KMS-11 (cell line): ENCODE measurements around the gene MAST4.

ENCODE experiments used
- H2AFZ ChIP-seq: fragments of 200-600 bp; sonication (generic); 2 replicates; pipeline ENCODE4 v1.6.1; 2016; ENCODE audit warnings: antibody characterized with exemption, mixed run types, low read depth
- H3K27ac ChIP-seq: fragments of 200-600 bp; sonication (generic); 2 replicates; pipeline ENCODE4 v1.6.1; 2016; ENCODE audit warnings: mild to moderate bottlenecking, mixed run types
- H3K27me3 ChIP-seq: fragments of 200-600 bp; sonication (generic); 2 replicates; pipeline ENCODE4 v1.6.1; 2017; ENCODE audit warnings: mild to moderate bottlenecking, low read depth, mixed run types, moderate library complexity; ENCODE audit not compliant: insufficient read depth
- H3K36me3 ChIP-seq: fragments of 200-600 bp; sonication (generic); 2 replicates; pipeline ENCODE4 v1.6.1; 2017; ENCODE audit warnings: mild to moderate bottlenecking, mixed run types; ENCODE audit not compliant: insufficient read depth
- H3K4me1 ChIP-seq: fragments of 200-600 bp; sonication (generic); 2 replicates; pipeline ENCODE4 v1.6.1; 2016; ENCODE audit warnings: mild to moderate bottlenecking, low read depth, mixed run types; ENCODE audit not compliant: poor library complexity, severe bottlenecking
- H3K4me2 ChIP-seq: fragments of 200-600 bp; sonication (generic); 2 replicates; pipeline ENCODE4 v1.7.0; 2016; ENCODE audit warnings: mild to moderate bottlenecking, mixed run types
- H3K4me3 ChIP-seq: fragments of 200-600 bp; sonication (generic); IDR thresholded peaks from 2 replicates; pipeline ENCODE4 v1.6.1; 2017; ENCODE audit warnings: low read depth, low read length, mixed read lengths; ENCODE audit not compliant: insufficient read depth
- H3K79me2 ChIP-seq: fragments of 200-600 bp; sonication (generic); 2 replicates; pipeline ENCODE4 v1.6.1; 2016; ENCODE audit warnings: low read depth, mixed run types; ENCODE audit not compliant: insufficient read depth
- H3K9ac ChIP-seq: fragments of 200-600 bp; sonication (generic); 2 replicates; pipeline ENCODE4 v1.6.1; 2016; ENCODE audit warnings: mild to moderate bottlenecking, mixed run types
- H4K20me1 ChIP-seq: fragments of 200-600 bp; sonication (generic); 2 replicates; pipeline ENCODE4 v1.6.1; 2016; ENCODE audit warnings: mild to moderate bottlenecking, mixed run types; ENCODE audit not compliant: insufficient read depth
- CTCF ChIP-seq: fragments of 200-600 bp; sonication (generic); conservative IDR thresholded peaks from 2 replicates; pipeline ENCODE4 v1.6.1; 2017; ENCODE audit warnings: low read depth, mild to moderate bottlenecking, antibody characterized with exemption, low read length, moderate library complexity, mixed read lengths

The MAST4 gene

DNA sequence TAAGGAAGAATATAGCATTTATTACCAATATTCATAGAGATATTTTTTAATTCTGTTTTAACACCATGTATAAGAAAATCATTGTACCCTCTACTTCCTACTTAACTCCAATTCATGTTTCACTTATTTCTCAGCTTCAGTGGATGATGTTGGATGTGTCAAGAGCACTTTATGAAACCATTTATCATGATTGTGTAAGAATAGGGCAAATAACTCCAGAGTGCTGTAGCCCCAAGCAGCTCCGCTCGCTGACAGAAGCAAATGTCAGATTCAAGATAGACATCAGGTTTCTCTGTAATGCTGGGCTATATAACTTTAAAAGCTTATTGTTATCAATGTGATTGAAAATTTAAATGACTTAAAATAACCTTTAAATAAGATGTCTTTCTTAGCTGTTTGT is 50.4 kb downstream of the MAST4 start:
- H3K4me3 ChIP-seq, result no peak overlapping the region
- H3K4me1 ChIP-seq, result peaks cover 11% of the 10 kb centered on the region
- no peak for TF ChIP-seq CTCF
- H3K27ac ChIP-seq, result no peak overlapping the region
- no peaks in the 10 kb centered on the region for H3K36me3 ChIP-seq
- no peaks in the 10 kb centered on the region for H4K20me1 ChIP-seq
- no peak overlapping the region for H2AFZ ChIP-seq
- no peak overlapping the region for H3K4me2 ChIP-seq
- H3K27me3 ChIP-seq, result no peaks in the 10 kb centered on the region
- no peaks in the 10 kb centered on the region for H3K79me2 ChIP-seq
- no peak overlapping the region for H3K9ac ChIP-seq

DNA sequence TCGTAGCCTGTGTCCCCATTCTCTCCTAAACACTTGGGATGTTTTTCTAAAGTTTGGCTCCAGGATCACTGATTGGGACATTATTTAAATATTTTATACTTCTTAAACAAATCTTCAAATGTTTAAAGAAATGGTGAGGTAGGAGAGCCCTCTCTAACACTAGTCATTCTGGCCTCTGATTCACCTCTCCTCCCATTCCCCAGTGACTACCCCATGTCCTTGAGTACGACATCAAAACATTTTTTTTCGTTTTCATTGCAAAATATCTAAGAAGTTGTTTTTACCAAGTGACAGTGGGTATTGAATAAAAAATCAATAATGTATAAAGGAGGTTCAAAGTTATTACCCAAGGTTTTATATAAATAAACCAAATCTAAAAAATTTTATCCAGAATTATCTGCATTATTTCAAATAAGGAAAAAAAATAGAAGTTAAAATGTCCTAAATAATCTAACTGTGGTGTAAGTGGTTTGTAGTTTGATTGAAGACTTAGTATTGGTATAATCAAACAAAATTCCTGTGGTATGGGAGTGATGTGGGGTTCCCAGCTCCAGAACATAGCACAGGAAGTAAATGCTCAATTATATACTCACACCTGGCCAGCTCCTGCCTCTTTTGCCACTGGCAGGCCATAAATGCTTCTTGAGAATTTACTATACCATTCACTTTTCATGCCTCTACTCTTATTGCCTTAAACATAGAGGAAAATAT is 51.1 kb downstream of the MAST4 start:
- H3K4me2 ChIP-seq, result no peak overlapping the region
- peaks cover 11% of the 10 kb centered on the region for H3K4me1 ChIP-seq
- no peaks in the 10 kb centered on the region for H3K36me3 ChIP-seq
- no peaks in the 10 kb centered on the region for H3K79me2 ChIP-seq
- H4K20me1 ChIP-seq, result no peaks in the 10 kb centered on the region
- no peak overlapping the region for H3K4me3 ChIP-seq
- no peak overlapping the region for H2AFZ ChIP-seq
- H3K9ac ChIP-seq, result no peak overlapping the region
- H3K27me3 ChIP-seq, result no peaks in the 10 kb centered on the region
- no peak for TF ChIP-seq CTCF
- H3K27ac ChIP-seq, result no peak overlapping the region

- H3K4me1 ChIP-seq, result no peaks in the 10 kb centered on the region
Observed at GRCh38 chr5:66652818-66653217, 56.6 kb downstream of the MAST4 start.

DNA sequence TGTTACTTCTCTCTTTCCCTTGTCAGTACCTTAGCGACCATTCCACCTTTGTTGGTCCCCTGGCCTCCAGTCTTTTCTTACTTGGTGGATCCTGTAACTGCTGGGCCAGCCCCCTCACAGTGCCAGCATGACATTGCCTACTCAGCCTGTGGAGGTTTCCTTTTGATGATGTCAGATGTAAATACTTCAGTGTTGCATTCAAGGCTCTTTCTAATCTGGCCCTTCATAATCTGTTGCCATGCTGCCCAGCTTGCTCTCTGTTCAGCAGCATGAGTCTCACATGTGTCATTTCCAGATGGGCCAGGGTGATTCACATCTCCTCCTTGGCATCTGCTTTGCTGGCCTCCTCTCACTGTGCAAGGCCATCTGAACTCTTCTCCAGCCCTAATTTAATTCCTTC is 57.1 kb downstream of the MAST4 start:
- no peak overlapping the region for H2AFZ ChIP-seq
- no peaks in the 10 kb centered on the region for H3K79me2 ChIP-seq
- no peaks in the 10 kb centered on the region for H4K20me1 ChIP-seq
- no peaks in the 10 kb centered on the region for H3K27me3 ChIP-seq
- no peaks in the 10 kb centered on the region for H3K36me3 ChIP-seq
- H3K4me1 ChIP-seq, result no peaks in the 10 kb centered on the region
- H3K4me2 ChIP-seq, result no peak overlapping the region
- H3K27ac ChIP-seq, result no peak overlapping the region
- TF ChIP-seq CTCF, result no peak
- H3K9ac ChIP-seq, result no peak overlapping the region
- no peak overlapping the region for H3K4me3 ChIP-seq

More at GRCh38 chr5:66652818-66653217, 56.6 kb downstream of the MAST4 start:
- Histone ChIP-seq H3K27ac (no peak overlapping the region), H3K79me2 (no peaks in the 10 kb centered on the region), H3K27me3 (no peaks in the 10 kb centered on the region), H2AFZ (no peak overlapping the region), H3K4me2 (no peak overlapping the region), H3K4me3 (no peak overlapping the region), H4K20me1 (no peaks in the 10 kb centered on the region), H3K36me3 (no peaks in the 10 kb centered on the region), H3K9ac (no peak overlapping the region)
- TF ChIP-seq CTCF, result no peak
